Keratinocyte (primary cell): Measurements from ENCODE around the gene SCN11A. TPM values are rescaled to one million over a fixed set of nuclear protein-coding genes. Genes with fewer than 3 reads are reported as not detected.

Experiments used
- DNase-seq: peaks from one replicate; pipeline ENCODE4 v3.0.0-alpha.2; 2011; ENCODE audit warnings: low read depth, missing footprints, low spot score
- FAIRE-seq: peaks from 2 replicates; lab custom pipeline; 2011; peaks lifted over from hg19 to GRCh38; lab: Jason Lieb, UNC
- H2AFZ ChIP-seq: 2 replicates; pipeline ENCODE4 v1.6.0; 2012; ENCODE audit warnings: low read length, control low read depth, inconsistent platforms; ENCODE audit not compliant: control insufficient read depth
- H3K27ac ChIP-seq: 2 replicates; pipeline ENCODE4 v1.5.1; 2011; ENCODE audit warnings: low read length; ENCODE audit not compliant: control insufficient read depth, insufficient read depth
- H3K27me3 ChIP-seq: 3 replicates; pipeline ENCODE4 v1.6.0; 2011; ENCODE audit warnings: low read length; ENCODE audit not compliant: control insufficient read depth, insufficient read depth; ENCODE audit errors: extremely low read depth
- H3K36me3 ChIP-seq, 2 experiments: 2 replicates in 1 of 2; 3 replicates in 1 of 2; pipeline ENCODE4 v1.5.1; 2011; ENCODE audit warnings: low read length in 2 of 2, mild to moderate bottlenecking in 1 of 2; ENCODE audit not compliant: control insufficient read depth in 2 of 2, insufficient read depth in 2 of 2; ENCODE audit errors: extremely low read depth in 1 of 2
- H3K4me1 ChIP-seq: 3 replicates; pipeline ENCODE4 v1.5.1; 2011; ENCODE audit warnings: low read length; ENCODE audit not compliant: control insufficient read depth, insufficient read depth; ENCODE audit errors: extremely low read depth
- H3K4me2 ChIP-seq: 3 replicates; pipeline ENCODE4 v1.6.0; 2011; ENCODE audit warnings: low read depth, low read length; ENCODE audit not compliant: control insufficient read depth, insufficient read depth; ENCODE audit errors: extremely low read depth
- H3K4me3 ChIP-seq, 3 experiments: fragments of 200-600 bp in 1 of 3; sonication (generic) in 1 of 3; 2 replicates in 2 of 3; 3 replicates in 1 of 3; pipeline ENCODE4 v1.5.1; 2011 to 2016; ENCODE audit warnings: low read length in 3 of 3, mild to moderate bottlenecking in 3 of 3, control low read depth in 2 of 3, inconsistent platforms in 1 of 3, low read depth in 1 of 3, mixed read lengths in 1 of 3, mixed run types in 1 of 3, moderate library complexity in 1 of 3; ENCODE audit not compliant: control insufficient read depth in 2 of 3, insufficient read depth in 2 of 3; ENCODE audit errors: extremely low read depth in 1 of 3
- H3K79me2 ChIP-seq: 2 replicates; pipeline ENCODE4 v1.6.0; 2012; ENCODE audit warnings: low read length; ENCODE audit not compliant: control insufficient read depth, insufficient read depth
- H3K9ac ChIP-seq: 3 replicates; pipeline ENCODE4 v1.6.0; 2011; ENCODE audit warnings: low read length; ENCODE audit not compliant: control insufficient read depth, insufficient read depth; ENCODE audit errors: extremely low read depth
- H3K9me1 ChIP-seq: 3 replicates; pipeline ENCODE4 v1.6.0; 2011; ENCODE audit warnings: low read length; ENCODE audit not compliant: control insufficient read depth, insufficient read depth; ENCODE audit errors: extremely low read depth
- H3K9me3 ChIP-seq: 2 replicates; pipeline ENCODE4 v1.5.1; 2012; ENCODE audit warnings: low read depth, low read length; ENCODE audit not compliant: control insufficient read depth
- H4K20me1 ChIP-seq: 3 replicates; pipeline ENCODE4 v1.6.0; 2011; ENCODE audit warnings: low read length; ENCODE audit not compliant: control insufficient read depth, insufficient read depth; ENCODE audit errors: extremely low read depth
- EZH2 ChIP-seq: IDR thresholded peaks from one replicate; pipeline ENCODE4 v1.6.1; 2012; ENCODE audit warnings: inconsistent platforms, mild to moderate bottlenecking, low read length, moderate library complexity
- dilution Hi-C: fragments of 300-500 bp; cut with MboI; formaldehyde crosslinking; loops from one replicate; pipeline ENCODE4 v1.7.0; 2020; ENCODE audit warnings: low sequenced_read_pairs; ENCODE audit not compliant: extremely low pct_ligation_motif_present
- polyA minus RNA-seq, 3 experiments: library from RNA; depleted of rRNA, polyadenylated mRNA; stranded (reverse); fragments of >200 nt; gene quantifications; 1 replicate in 1 of 3; 2 replicates in 1 of 3; 3 replicates in 1 of 3; pipeline ENCODE4 v1.2.3, GENCODE V29; 2011
- polyA plus RNA-seq, 5 experiments: library from polyadenylated mRNA; depleted of rRNA in 3 of 5; stranded (reverse) in 3 of 5; stranded (forward) in 1 of 5; unstranded in 1 of 5; fragments of >200 nt; gene quantifications; 1 replicate in 1 of 5; 2 replicates in 3 of 5; 3 replicates in 1 of 5; pipeline versions ENCODE4 v1.2.1 to v1.2.3, GENCODE V29; 2011 to 2012; ENCODE audit warnings: missing spikeins in 2 of 5, low read depth in 1 of 5, low replicate concordance in 1 of 5
- TF ChIP-seq, protein P1 (sequence below), 3 experiments: IDR thresholded peaks in 1 of 3; conservative IDR thresholded peaks in 1 of 3; optimal IDR thresholded peaks in 1 of 3; 2 replicates in 2 of 3; 3 replicates in 1 of 3; pipeline versions ENCODE3 to v1.5.1; 2011; ENCODE audit warnings: low read length in 3 of 3, mild to moderate bottlenecking in 3 of 3, moderate library complexity in 2 of 3, control low read depth in 1 of 3, inconsistent platforms in 1 of 3; ENCODE audit not compliant: insufficient read depth in 2 of 3; ENCODE audit errors: extremely low read depth in 1 of 3

The SCN11A gene
- polyA plus RNA-seq (0.01 to 0.04 TPM in 2 of 3 replicates, not detected in the other), polyA minus RNA-seq (0.07 TPM in 1 of 3 replicates, not detected in the others)
- polyA plus RNA-seq (2011; ENCODE audit: low read depth), result not detected
- polyA plus RNA-seq (2011; cell fraction: cytosol; rRNA removed), result 0.01 TPM in 1 of 2 replicates, not detected in the other
- 0.04 and 0.06 TPM in 2 replicates for polyA plus RNA-seq (2011; cell fraction: nucleus; rRNA removed)
- not detected in 2 replicates for polyA plus RNA-seq (2012; ENCODE audit: low replicate concordance)
- not detected for polyA minus RNA-seq (2011; cell fraction: cytosol; rRNA and poly(A)+ RNA removed)
- not detected in 2 replicates for polyA minus RNA-seq (2011; cell fraction: nucleus; rRNA and poly(A)+ RNA removed)

GRCh38 chr3:39051649-39052561 is at the start of gene SCN11A, which contains the start of gene WDR48:
SCN11A (minus strand) TSS chr3:39051944; CDS start chr3:38950362, 101,582 bp downstream.
WDR48 (plus strand) TSS chr3:39052016; CDS start chr3:39052026, 10 bp downstream.
- peaks cover 9% of the 10 kb centered on the region for H3K4me1 ChIP-seq
- DNase-seq (no peak), FAIRE-seq (peak; percentile 85)
- no peaks in the 10 kb centered on the region for H3K9me3 ChIP-seq
- H3K9me1 ChIP-seq, result no peaks in the 10 kb centered on the region
- dilution Hi-C loops, result no loop called here
- H3K27me3 ChIP-seq, result no peaks in the 10 kb centered on the region
- peak within 1 kb of the TSS; percentile 100 for H2AFZ ChIP-seq
- no peak for TF ChIP-seq EZH2
- TF ChIP-seq, protein P1, sequence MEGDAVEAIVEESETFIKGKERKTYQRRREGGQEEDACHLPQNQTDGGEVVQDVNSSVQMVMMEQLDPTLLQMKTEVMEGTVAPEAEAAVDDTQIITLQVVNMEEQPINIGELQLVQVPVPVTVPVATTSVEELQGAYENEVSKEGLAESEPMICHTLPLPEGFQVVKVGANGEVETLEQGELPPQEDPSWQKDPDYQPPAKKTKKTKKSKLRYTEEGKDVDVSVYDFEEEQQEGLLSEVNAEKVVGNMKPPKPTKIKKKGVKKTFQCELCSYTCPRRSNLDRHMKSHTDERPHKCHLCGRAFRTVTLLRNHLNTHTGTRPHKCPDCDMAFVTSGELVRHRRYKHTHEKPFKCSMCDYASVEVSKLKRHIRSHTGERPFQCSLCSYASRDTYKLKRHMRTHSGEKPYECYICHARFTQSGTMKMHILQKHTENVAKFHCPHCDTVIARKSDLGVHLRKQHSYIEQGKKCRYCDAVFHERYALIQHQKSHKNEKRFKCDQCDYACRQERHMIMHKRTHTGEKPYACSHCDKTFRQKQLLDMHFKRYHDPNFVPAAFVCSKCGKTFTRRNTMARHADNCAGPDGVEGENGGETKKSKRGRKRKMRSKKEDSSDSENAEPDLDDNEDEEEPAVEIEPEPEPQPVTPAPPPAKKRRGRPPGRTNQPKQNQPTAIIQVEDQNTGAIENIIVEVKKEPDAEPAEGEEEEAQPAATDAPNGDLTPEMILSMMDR (optimal IDR thresholded peaks at IDR 0.05 in 1 of 3, IDR thresholded peaks at IDR 0.05 in 1 of 3, conservative IDR thresholded peaks at IDR 0.05 in 1 of 3; ENCODE audit: extremely low read depth in 1 of 3, insufficient read depth in 2 of 3, low read length in 3 of 3), result no peak
- peak within 1 kb of the TSS; percentile 88 to 94 (median 88) for H3K4me3 ChIP-seq
- peaks cover 7% of the 10 kb centered on the region for H3K79me2 ChIP-seq
- no peaks in the 10 kb centered on the region for H3K36me3 ChIP-seq
- H3K27ac ChIP-seq, result peak within 1 kb of the TSS; percentile 85
- peak within 1 kb of the TSS; percentile 98 for H3K4me2 ChIP-seq
- peak within 1 kb of the TSS; percentile 89 for H3K9ac ChIP-seq
- H4K20me1 ChIP-seq, result no peaks in the 10 kb centered on the region

DNA sequence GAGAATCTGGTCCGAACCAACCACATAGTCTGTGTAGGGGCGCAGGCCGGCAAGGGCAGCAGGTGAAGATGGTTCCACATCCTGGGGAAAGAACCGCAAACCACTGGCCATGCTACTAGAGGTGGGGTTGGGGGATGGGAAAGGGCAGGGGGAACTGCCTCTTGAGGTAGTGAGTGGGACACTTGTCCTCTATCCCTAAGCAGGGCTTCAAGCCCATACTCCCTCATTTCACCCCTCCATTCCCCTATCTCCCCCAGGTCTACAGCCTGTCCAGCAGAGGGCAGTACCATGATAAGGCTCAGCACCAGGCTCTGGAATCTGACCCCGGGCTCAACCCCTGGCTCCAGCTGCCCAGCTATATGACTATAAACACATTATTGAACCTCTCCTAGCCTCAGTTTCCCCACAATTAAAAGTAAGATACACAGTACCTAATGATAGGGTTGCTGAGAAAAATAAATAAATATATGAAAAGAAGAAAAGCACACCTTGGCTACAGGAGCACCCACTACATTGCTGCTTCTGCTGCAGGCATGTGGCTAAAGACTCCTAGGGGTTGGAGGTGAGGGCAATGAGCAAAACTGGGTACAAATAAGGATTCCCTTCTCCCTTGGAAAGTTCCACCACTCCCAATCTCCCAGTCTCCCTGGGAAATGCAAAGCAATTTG is 49.4 kb upstream of the SCN11A start:
- no peak for FAIRE-seq
- Histone ChIP-seq H3K9ac (no peak overlapping the region), H3K4me2 (no peak overlapping the region), H3K27ac (no peak overlapping the region), H3K36me3 (peaks cover 22 to 28% of the 10 kb centered on the region in 2 experiments), H3K4me3 (no peak overlapping the region), H3K9me3 (no peaks in the 10 kb centered on the region), H3K4me1 (peaks cover 6% of the 10 kb centered on the region), H4K20me1 (peaks cover 10% of the 10 kb centered on the region), H2AFZ (no peak overlapping the region), H3K79me2 (peaks cover 30% of the 10 kb centered on the region), H3K27me3 (no peaks in the 10 kb centered on the region), H3K9me1 (peaks cover 2% of the 10 kb centered on the region)
- TF ChIP-seq, protein P1 (optimal IDR thresholded peaks at IDR 0.05 in 1 of 3, IDR thresholded peaks at IDR 0.05 in 1 of 3, conservative IDR thresholded peaks at IDR 0.05 in 1 of 3; ENCODE audit: extremely low read depth in 1 of 3, insufficient read depth in 2 of 3, low read length in 3 of 3), result peak in 2 of 3 experiments; percentile 73 to 78
- TF ChIP-seq EZH2, result no peak
- dilution Hi-C loops, result no loop called here
- DNase-seq, result no peak
